Naive thymus-derived CD4-positive, alpha-beta T cell (primary cell): ENCODE measurements around the gene BCL11B. TPM values are rescaled to one million over a fixed set of nuclear protein-coding genes. Genes with fewer than 3 reads are reported as not detected.

Experiments used
- ATAC-seq: fragments of 150-1000 bp; cut with Tn5 transposase; 2 replicates; pipeline ENCODE4 v1.10.0; 2021; ENCODE audit warnings: mild to moderate bottlenecking, moderate library complexity
- CTCF ChIA-PET: fragments of 350-600 bp; sonication (Branson Sonifier 250); formaldehyde crosslinking; loops from one replicate; lab custom pipeline; 2021; ENCODE audit warnings: antibody characterized with exemption; lab: Charles Lee
- POLR2A ChIA-PET: fragments of 350-600 bp; sonication (Branson Sonifier 250); formaldehyde crosslinking; loops from one replicate; lab custom pipeline; 2021; ENCODE audit warnings: antibody characterized with exemption, inconsistent platforms; lab: Charles Lee
- DNase-seq, 9 donors: peaks; one replicate each; pipeline versions ENCODE4 v3.0.0 to v3.0.0-alpha.2; 2020 to 2022; ENCODE audit warnings: mixed read lengths in 1 of 9
- H3K27ac ChIP-seq: one replicate; pipeline ENCODE4 v1.7.0; 2013; ENCODE audit warnings: mild to moderate bottlenecking, low read depth, low read length, moderate library complexity
- H3K27me3 ChIP-seq, 2 donors: one replicate each; pipeline ENCODE4 v1.7.0; 2013; ENCODE audit warnings: low read length in 2 of 2, mild to moderate bottlenecking in 2 of 2, moderate library complexity in 2 of 2; ENCODE audit not compliant: control insufficient read depth in 2 of 2, insufficient read depth in 2 of 2
- H3K36me3 ChIP-seq, 3 experiments: 1 replicate in 2 of 3; 2 replicates in 1 of 3; pipeline ENCODE4 v1.7.0; 2013; ENCODE audit warnings: low read length in 3 of 3, mild to moderate bottlenecking in 3 of 3, moderate library complexity in 1 of 3; ENCODE audit not compliant: insufficient read depth in 3 of 3, control insufficient read depth in 2 of 3
- H3K4me1 ChIP-seq, 2 donors: one replicate each; pipeline ENCODE4 v1.7.0; 2013; ENCODE audit warnings: low read length in 2 of 2, mild to moderate bottlenecking in 2 of 2, moderate library complexity in 1 of 2; ENCODE audit not compliant: control insufficient read depth in 2 of 2, insufficient read depth in 2 of 2
- H3K4me3 ChIP-seq: 2 replicates; pipeline ENCODE4 v1.7.0; 2013; ENCODE audit warnings: mild to moderate bottlenecking, low read length
- H3K9me3 ChIP-seq, 3 experiments: 1 replicate in 2 of 3; 2 replicates in 1 of 3; pipeline ENCODE4 v1.7.0; 2013; ENCODE audit warnings: low read length in 3 of 3; ENCODE audit not compliant: control insufficient read depth in 2 of 3
- H3K27ac Mint-ChIP-seq, 9 donors: one replicate each; pipeline ENCODE4 v1.8.0; 2020 to 2022; ENCODE audit warnings: mixed read lengths in 9 of 9, mild to moderate bottlenecking in 8 of 9, moderate library complexity in 5 of 9, inconsistent platforms in 2 of 9
- H3K27me3 Mint-ChIP-seq, 5 donors: one replicate each; pipeline ENCODE4 v1.8.0; 2021 to 2022; ENCODE audit warnings: mixed read lengths in 5 of 5, mild to moderate bottlenecking in 1 of 5
- H3K36me3 Mint-ChIP-seq, 5 donors: one replicate each; pipeline ENCODE4 v1.8.0; 2020 to 2022; ENCODE audit warnings: mixed read lengths in 5 of 5, mild to moderate bottlenecking in 3 of 5, inconsistent platforms in 1 of 5
- H3K4me1 Mint-ChIP-seq, 7 donors: one replicate each; pipeline ENCODE4 v1.8.0; 2020 to 2022; ENCODE audit warnings: mixed read lengths in 7 of 7, mild to moderate bottlenecking in 3 of 7, inconsistent platforms in 1 of 7
- H3K4me3 Mint-ChIP-seq, 10 donors: one replicate each; pipeline ENCODE4 v1.8.0; 2020 to 2022; ENCODE audit warnings: mild to moderate bottlenecking in 10 of 10, mixed read lengths in 10 of 10, moderate library complexity in 6 of 10, inconsistent platforms in 2 of 10
- H3K9me3 Mint-ChIP-seq, 11 donors: one replicate each; pipeline ENCODE4 v1.8.0; 2020 to 2022; ENCODE audit warnings: mixed read lengths in 11 of 11, mild to moderate bottlenecking in 4 of 11, inconsistent platforms in 1 of 11, moderate library complexity in 1 of 11
- intact Hi-C, 2 donors: fragments of 100-400 bp; cut with micrococcal nuclease; formaldehyde crosslinking; loops; one replicate each; pipeline ENCODE4 v1.15.1; 2023
- polyA plus RNA-seq, 2 donors: library from polyadenylated mRNA; unstranded; fragments of 300-500 nt; fragmentation: Illumina TruSeq; gene quantifications; one replicate each; pipeline ENCODE4 v1.2.3, GENCODE V29; 2021
- total RNA-seq, 6 experiments: library from RNA in 5 of 6; stranded (reverse) in 5 of 6; gene quantifications; 1 replicate in 5 of 6; 2 replicates in 1 of 6; pipeline ENCODE4 v1.2.3 and lab custom pipeline; 2021 to 2026

BCL11B gene
- total and polyA plus RNA-seq, 7 experiments from 2014 or later, result 10.9 to 269 (median 145) TPM

- peaks cover 19 to 37% (median 31%) of the 10 kb centered on the region in 7 donors for H3K4me1 Mint-ChIP-seq
Observed at GRCh38 chr14:99134516-99135046, 137.4 kb downstream of the BCL11B start.

GRCh38 chr14:99133636-99134515, 138.1 kb downstream of the BCL11B start:
- no peak overlapping the region for H3K4me3 ChIP-seq
- peaks cover 0 to 10% (median 5%) of the 10 kb centered on the region in 5 donors for H3K36me3 Mint-ChIP-seq
- ChIA-PET CTCF (no interaction called here), POLR2A (interaction anchor here (1.1 kb wide), 1 partner anchor 28 kb away, joined by 4 read pairs; no protein-coding TSS in a partner anchor)
- H3K27ac Mint-ChIP-seq, result peak overlapping the region in 1 of 9 donors; percentile 38
- peaks cover 0 to 2% (median 0%) of the 10 kb centered on the region in 5 donors for H3K27me3 Mint-ChIP-seq
- H3K36me3 ChIP-seq, result no peaks in the 10 kb centered on the region
- no peak for ATAC-seq
- intact Hi-C loops, result no loop called here
- H3K9me3 Mint-ChIP-seq, result peaks cover 0 to 1% (median 0%) of the 10 kb centered on the region in 11 donors
- H3K4me1 Mint-ChIP-seq, result peaks cover 26 to 44% (median 38%) of the 10 kb centered on the region in 7 donors
- H3K27me3 ChIP-seq, result no peaks in the 10 kb centered on the region
- no peaks in the 10 kb centered on the region for H3K9me3 ChIP-seq
- no peak overlapping the region for H3K27ac ChIP-seq
- DNase-seq, result peak in 1 of 9 donors; percentile 9
- peak overlapping the region in 1 of 10 donors; percentile 30 for H3K4me3 Mint-ChIP-seq
- H3K4me1 ChIP-seq, result peaks cover 0 to 2% of the 10 kb centered on the region in 2 donors

More at GRCh38 chr14:99134516-99135046, 137.4 kb downstream of the BCL11B start:
- Histone ChIP-seq H3K27me3 (no peaks in the 10 kb centered on the region), H3K9me3 (no peaks in the 10 kb centered on the region), H3K36me3 (no peaks in the 10 kb centered on the region), H3K27ac (no peak overlapping the region), H3K4me3 (no peak overlapping the region), H3K4me1 (no peaks in the 10 kb centered on the region)
- ChIA-PET CTCF (no interaction called here), POLR2A (interaction anchor here (1.1 kb wide), 1 partner anchor 27 kb away, joined by 4 read pairs; no protein-coding TSS in a partner anchor)
- no peak overlapping the region for H3K4me3 Mint-ChIP-seq
- intact Hi-C loops, result no loop called here
- H3K27ac Mint-ChIP-seq, result no peak overlapping the region
- peaks cover 0 to 3% (median 0%) of the 10 kb centered on the region in 11 donors for H3K9me3 Mint-ChIP-seq
- peaks cover 0 to 2% (median 0%) of the 10 kb centered on the region in 5 donors for H3K27me3 Mint-ChIP-seq
- no peak for ATAC-seq
- H3K36me3 Mint-ChIP-seq, result peaks cover 0 to 12% (median 2%) of the 10 kb centered on the region in 5 donors
- DNase-seq, result peak in 1 of 9 donors; percentile 15

GRCh38 chr14:99132821-99133635, 139.0 kb downstream of the BCL11B start:
- peaks cover 24 to 45% (median 39%) of the 10 kb centered on the region in 7 donors for H3K4me1 Mint-ChIP-seq
- Histone ChIP-seq H3K9me3 (no peaks in the 10 kb centered on the region), H3K4me3 (no peak overlapping the region), H3K36me3 (no peaks in the 10 kb centered on the region), H3K27ac (no peak overlapping the region), H3K27me3 (no peaks in the 10 kb centered on the region), H3K4me1 (peaks cover 0 to 5% of the 10 kb centered on the region in 2 donors)
- CTCF ChIA-PET, result no interaction called here
- POLR2A ChIA-PET, result no interaction called here
- peaks cover 0 to 10% (median 5%) of the 10 kb centered on the region in 5 donors for H3K36me3 Mint-ChIP-seq
- intact Hi-C loops, result no loop called here
- DNase-seq (peak in 1 of 9 donors; percentile 6), ATAC-seq (no peak)
- H3K27ac Mint-ChIP-seq, result no peak overlapping the region
- peak overlapping the region in 1 of 10 donors; percentile 8 for H3K4me3 Mint-ChIP-seq
- H3K9me3 Mint-ChIP-seq, result peaks cover 0 to 1% (median 0%) of the 10 kb centered on the region in 11 donors
- peaks cover 0 to 2% (median 0%) of the 10 kb centered on the region in 5 donors for H3K27me3 Mint-ChIP-seq

- intact Hi-C loops, result no loop called here
- H3K4me1 Mint-ChIP-seq, result peaks cover 14 to 37% (median 32%) of the 10 kb centered on the region in 7 donors
- no peak overlapping the region for H3K4me3 ChIP-seq
- H3K27ac ChIP-seq, result no peak overlapping the region
- H3K9me3 ChIP-seq, result no peaks in the 10 kb centered on the region
- H3K27ac Mint-ChIP-seq, result peak overlapping the region in 1 of 9 donors; percentile 80
- no peak overlapping the region for H3K4me3 Mint-ChIP-seq
- no peaks in the 10 kb centered on the region for H3K27me3 ChIP-seq
- no peaks in the 10 kb centered on the region for H3K27me3 Mint-ChIP-seq
- peaks cover 0 to 10% (median 5%) of the 10 kb centered on the region in 5 donors for H3K36me3 Mint-ChIP-seq
- POLR2A ChIA-PET, result interaction anchor here (0.6 kb wide), 1 partner anchor 261 kb away, joined by 6 read pairs; no protein-coding TSS in a partner anchor
- H3K9me3 Mint-ChIP-seq, result peaks cover 0 to 1% (median 0%) of the 10 kb centered on the region in 11 donors
- CTCF ChIA-PET, result interaction anchor here (0.6 kb wide), 1 partner anchor 132 kb away, joined by 3 read pairs; no protein-coding TSS in a partner anchor
- H3K4me1 ChIP-seq, result peaks cover 0 to 5% of the 10 kb centered on the region in 2 donors
- peak in 1 of 9 donors; percentile 10 for DNase-seq
- H3K36me3 ChIP-seq, result no peaks in the 10 kb centered on the region
- no peak for ATAC-seq
Observed at GRCh38 chr14:99131632-99132271, 140.2 kb downstream of the BCL11B start.

GRCh38 chr14:99129998-99130397, 142.0 kb downstream of the BCL11B start:
- ChIA-PET CTCF (no interaction called here), POLR2A (no interaction called here)
- Mint-ChIP-seq H3K27me3 (peaks cover 0 to 3% (median 0%) of the 10 kb centered on the region in 5 donors), H3K4me1 (peaks cover 16 to 39% (median 34%) of the 10 kb centered on the region in 7 donors), H3K36me3 (peaks cover 0 to 11% (median 4%) of the 10 kb centered on the region in 5 donors), H3K27ac (peak overlapping the region in 2 of 9 donors; percentile 48 to 65), H3K4me3 (peak overlapping the region in 2 of 10 donors; percentile 33 to 43), H3K9me3 (no peaks in the 10 kb centered on the region)
- no peaks in the 10 kb centered on the region for H3K36me3 ChIP-seq
- no peaks in the 10 kb centered on the region for H3K27me3 ChIP-seq
- H3K4me1 ChIP-seq, result peaks cover 0 to 5% of the 10 kb centered on the region in 2 donors
- no peaks in the 10 kb centered on the region for H3K9me3 ChIP-seq
- ATAC-seq (no peak), DNase-seq (peak in 1 of 9 donors; percentile 3)
- intact Hi-C loops, result no loop called here
- H3K4me3 ChIP-seq, result no peak overlapping the region
- H3K27ac ChIP-seq, result no peak overlapping the region
